Stimulated activated CD4-positive, alpha-beta T cell treated with anti-CD3 and anti-CD28 coated beads, TNF-alpha, amount 100 ng/mL, for 48 hours (primary cell): ENCODE results near the gene IPO4.

ENCODE experiments used
- DNase-seq, 3 donors: peaks; one replicate each; pipeline ENCODE4 v3.0.0-alpha.2; 2020; ENCODE audit warnings: low read depth in 3 of 3

Gene IPO4

DNA sequence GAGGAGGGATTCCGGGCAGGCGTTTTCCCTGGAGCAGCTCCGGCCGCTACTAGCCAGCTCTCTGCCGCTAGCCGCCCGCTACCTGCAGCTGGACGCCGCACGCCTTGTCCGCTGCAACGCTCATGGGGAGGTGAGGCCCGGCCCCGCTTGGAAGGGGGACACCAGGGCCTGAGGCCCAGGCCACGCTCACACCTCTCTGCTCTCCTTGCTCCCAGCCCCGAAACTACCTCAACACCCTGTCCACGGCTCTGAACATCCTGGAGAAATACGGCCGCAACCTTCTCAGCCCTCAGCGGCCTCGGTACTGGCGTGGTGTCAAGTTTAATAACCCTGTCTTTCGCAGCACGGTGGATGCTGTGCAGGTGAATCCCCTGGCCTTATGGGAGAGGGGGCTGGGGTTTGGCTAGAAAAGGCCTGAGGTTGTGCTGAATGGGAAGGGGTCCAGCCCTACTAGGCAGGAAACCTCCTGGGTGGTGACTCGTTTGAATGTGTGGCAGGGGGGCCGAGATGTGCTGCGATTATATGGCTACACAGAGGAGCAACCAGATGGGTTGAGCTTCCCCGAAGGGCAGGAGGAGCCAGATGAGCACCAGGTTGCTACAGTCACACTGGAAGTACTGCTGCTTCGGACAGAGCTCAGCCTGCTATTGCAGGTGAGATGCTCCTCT lies 40.7 kb downstream of the IPO4 start:
- no peak for DNase-seq

DNA sequence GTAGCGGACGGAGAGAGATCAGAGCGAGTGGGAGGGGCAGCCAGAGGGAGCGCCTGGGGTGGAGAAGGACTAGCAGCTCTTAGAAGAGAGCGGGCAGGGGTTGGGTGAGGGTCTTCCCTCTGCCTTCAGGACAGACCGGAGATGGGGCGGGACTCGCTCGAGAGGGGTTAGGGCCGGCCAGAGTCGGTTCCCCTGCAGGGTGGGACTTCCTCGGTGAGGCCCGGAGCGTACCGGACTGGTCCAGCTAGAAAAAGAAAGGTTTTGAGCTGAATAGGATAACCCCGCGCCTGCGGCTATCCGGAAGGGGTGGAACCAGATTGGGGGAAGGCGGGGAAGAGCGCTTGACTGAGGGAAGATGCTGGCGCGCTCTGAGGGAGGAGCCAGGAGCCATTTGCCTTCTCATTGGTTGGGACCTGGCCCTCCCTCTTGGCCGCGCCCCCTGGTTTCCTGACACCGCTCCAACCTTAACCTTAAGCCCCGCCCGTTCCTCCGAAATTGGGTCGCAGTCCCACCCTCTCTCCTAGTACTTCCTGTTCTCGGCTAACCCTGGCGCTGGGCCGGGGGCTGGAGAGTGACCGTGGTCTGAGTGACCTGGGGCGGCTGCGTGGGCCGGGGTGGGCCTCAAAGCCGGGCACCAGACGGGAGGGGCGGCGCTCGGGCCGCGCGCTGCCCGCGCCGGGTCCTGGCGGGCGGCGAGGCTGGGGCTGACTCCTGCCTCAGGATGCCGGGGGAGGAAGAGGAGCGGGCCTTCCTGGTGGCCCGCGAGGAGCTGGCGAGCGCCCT lies 41.4 kb downstream of the IPO4 start, which contains the start of gene RNF31:
Gene RNF31 (plus strand): TSS at position 521 of the 783 bp plus-strand sequence. CDS start 201 bp downstream, at position 722.
- peak; percentile 95 to 99 (median 97) for DNase-seq

DNA sequence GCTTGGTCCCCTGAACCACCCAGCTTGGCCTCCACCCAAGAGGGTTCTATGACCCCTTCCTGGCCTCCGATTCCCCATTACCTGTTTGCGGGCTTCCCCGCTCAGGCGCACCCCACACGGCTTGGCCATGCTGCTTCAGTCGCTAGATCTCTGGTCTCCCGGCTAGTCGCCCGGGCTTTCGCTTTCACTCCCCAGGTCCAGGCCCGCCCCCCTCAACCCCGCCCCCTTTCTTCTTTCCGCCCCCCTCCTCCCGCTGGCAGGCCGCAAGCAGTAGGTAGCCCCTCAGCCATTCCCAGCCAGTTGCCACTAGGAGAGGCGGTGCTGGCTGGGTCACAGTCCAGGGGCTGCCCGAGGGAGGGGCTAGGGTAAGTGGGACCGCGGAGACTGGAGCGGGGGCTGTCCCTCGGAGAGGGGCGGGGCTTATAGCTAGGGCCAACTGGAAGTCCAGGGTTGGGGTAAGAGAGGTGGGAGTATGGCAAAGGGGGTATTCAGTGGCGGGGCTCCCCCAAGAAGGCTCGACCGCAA lies 42.1 kb downstream of the IPO4 start, which contains the start of gene PSME2:
Gene PSME2 (minus strand): TSS at position 158 of the 525 bp plus-strand sequence. CDS start 29 bp downstream, at position 129.
- DNase-seq: peak; percentile 86 to 91 (median 89)

DNA sequence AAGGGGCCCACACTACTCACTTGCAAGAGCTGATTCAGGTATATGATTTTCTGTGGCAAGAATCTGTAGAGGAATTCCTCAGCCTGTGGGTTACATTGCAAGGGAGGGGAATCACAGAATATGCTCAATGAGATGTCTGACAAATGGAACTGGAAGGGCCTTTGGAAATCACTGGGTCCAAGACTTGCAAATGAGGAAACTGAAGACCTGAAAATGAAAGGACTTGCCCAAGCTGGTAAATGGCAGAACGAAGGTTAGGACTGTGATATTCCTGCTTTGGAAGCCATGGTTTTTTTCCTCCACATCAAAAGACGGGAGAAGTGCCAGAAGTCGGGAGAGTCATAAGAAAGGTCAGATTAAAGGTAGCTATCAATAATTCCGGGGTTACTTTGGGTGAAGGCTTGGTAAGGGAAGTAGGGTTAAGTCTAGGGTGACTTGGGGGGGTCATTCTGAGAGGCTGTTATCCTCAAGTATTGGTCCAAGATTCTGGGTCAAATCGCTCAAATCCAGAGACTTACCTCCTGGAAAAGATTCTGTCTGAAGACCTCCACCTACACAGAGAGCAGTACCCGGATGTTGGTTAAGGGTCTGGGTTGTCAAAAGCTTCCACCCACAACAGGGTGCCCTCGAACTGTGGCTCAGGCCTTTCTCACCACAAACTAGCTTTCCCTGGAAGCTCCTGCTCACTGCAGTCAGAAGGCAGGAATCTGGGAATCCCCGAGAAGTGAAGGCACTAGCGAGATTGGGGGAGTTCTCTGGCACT lies 42.7 kb downstream of the IPO4 start:
- no peak for DNase-seq

DNA sequence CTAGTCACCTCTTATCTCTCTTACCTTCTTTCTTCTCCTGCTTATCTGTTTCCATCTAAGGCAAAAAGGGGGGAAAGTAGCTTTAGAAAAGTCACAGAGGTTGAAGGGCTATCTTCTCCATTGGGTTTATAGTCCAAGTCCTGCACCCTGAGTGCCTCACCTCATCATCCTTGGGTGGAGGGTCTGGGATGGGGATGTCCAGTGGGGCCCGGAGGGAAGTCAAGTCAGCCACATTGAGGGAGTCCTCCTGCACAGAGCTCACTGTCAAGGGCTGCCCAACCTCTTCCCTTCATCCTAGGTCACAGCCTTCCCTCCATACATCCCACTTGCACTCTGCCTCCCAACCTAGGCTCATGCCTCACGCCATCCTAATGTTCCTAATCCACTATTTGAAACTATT lies 43.4 kb downstream of the IPO4 start:
- no peak for DNase-seq

DNA sequence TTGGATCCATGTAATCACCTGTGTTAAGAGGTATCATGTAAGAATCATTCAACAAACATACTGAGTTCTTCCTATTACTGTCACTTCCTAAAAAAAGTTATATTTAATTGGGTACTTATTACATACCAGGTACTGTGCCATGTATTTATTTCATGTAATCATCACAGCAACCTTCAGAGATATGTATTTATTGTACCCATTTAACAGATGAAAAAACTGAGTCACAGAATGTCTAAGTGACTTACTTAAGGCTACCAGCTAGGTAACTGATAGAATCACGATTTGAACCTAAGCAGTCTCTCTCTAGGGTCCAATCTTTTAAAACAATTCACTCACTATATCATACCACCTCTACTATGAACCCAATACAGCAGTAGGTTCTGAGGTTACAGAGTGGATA lies 44.2 kb downstream of the IPO4 start:
- no peak for DNase-seq

DNA sequence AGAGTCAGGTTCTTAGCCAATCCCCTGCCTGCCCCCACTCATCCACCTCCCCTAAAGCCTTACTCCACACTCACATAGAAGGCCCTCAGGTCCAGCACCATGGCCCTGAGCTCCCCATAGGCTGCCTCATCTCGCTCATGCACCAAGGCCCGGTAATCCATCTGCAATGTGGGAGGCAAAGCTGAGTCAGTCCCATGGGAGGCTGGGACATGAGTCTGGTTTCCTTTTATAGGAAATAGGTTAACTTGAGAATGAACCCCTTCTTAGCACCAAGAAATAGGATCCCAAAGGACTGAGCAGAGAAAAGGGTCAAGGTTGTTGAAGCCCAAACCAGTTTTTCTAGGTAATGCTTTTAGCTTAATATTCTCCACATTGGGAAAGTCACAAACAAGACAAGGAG lies 45.1 kb downstream of the IPO4 start:
- DNase-seq: no peak

DNA sequence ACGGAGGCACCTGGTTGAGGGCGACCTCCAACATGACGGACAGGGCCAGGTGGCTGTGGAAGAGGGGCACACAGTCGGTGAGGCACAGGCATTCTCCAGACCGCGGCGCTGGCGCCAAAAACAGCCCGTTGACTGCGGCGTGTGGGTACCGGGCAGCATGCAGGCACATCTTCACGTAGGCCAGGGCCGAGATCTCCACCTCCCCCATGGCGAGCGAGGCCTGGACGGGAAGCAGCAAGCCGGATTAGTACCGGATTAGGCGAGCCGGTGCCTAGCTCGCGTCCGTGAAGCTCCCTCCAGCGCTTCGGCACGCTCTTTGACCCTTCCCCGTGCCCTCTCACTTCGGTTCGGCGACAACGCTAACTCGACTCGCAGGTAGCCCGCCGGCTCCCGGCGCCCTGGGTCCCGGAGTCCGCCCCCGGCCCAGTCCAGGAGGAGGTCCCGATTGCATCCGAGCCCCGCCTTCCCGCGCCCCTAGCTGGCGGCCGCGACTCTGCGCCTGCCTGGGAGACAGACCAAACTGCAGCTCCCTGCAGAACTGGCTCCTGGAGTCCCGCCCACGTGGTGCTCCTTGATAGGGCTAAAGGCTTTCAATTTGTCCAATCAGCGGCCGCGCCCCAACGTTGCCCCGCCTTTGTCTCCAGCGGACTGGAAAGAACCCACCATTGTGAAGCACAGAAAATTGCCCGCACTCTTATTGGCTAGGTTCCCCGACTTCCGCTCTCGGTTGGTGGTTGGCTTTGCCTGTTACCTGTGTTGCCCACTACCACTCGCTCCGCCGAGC lies 47.3 kb downstream of the IPO4 start, which contains the start of gene EMC9:
Gene EMC9 (minus strand): TSS at position 495 of the 784 bp plus-strand sequence. CDS start 287 bp downstream, at position 208.
- DNase-seq: peak; percentile 99 to 100 (median 100)

DNA sequence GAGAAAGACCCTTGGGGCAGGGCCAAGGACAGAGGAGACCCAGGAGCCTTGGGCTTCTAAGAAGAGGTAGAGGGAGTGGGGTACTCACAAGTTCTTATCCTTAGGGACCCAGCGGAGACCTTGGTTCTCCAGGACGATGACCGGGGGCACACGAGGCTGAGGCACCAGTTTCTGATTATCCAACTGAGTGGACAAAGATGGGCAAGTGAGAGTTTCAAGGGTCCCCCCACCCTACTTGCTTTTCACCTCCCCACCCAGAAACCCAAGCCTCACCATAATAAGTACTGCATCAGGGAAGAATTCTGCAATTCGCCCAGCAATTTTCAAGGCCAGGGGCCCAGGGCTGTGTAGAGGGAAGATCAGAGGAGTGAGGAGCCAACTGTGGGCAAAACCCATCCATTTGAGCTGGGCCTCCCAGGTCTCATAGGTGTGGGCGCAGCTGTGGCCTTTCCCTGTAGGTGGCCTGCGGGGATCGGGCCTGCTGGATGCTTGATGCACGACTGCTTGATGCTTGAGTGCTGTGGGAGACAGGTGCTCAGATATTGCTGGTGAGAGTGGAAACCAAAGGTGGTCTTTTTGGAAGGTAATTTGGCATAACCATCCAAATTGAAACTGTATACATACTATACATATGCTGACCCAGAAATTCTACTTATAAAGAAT lies 49.2 kb downstream of the IPO4 start:
- peak in 1 of 3 donors; percentile 19 for DNase-seq

DNA sequence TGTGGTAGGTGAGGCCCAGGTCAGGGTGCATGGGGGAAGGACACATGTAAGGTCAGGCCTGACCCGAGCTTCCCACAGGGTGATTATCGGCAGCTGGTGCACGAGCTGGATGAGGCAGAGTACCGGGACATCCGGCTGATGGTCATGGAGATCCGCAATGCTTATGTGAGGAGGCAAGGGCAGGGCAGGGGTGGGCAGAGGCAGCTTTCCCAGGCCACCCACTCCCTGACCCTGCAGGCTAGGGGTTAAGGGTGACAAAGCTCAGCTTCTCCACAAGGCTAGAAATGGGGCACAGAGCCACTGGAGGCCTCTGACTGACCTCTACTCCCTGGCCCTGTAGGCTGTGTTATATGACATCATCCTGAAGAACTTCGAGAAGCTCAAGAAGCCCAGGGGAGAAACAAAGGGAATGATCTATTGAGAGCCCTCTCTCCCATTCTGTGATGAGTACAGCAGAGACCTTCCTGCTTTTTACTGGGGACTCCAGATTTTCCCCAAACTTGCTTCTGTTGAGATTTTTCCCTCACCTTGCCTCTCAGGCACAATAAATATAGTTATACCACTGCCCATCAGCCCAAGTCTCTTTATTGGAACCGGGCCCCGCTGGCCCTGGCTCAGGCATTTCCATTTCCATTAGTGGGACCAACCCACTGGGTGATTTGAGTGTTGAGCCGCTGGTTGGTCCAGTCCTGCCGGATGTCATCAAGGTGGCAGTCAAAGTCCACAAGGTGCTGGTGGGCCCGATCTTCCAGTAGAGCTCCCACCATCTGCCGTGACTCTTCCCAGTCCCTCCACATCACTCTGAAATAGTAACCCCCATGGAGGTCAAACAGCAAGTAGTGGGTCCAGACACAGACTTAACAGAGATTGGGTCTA lies 50.0 kb downstream of the IPO4 start:
- DNase-seq: no peak

DNA sequence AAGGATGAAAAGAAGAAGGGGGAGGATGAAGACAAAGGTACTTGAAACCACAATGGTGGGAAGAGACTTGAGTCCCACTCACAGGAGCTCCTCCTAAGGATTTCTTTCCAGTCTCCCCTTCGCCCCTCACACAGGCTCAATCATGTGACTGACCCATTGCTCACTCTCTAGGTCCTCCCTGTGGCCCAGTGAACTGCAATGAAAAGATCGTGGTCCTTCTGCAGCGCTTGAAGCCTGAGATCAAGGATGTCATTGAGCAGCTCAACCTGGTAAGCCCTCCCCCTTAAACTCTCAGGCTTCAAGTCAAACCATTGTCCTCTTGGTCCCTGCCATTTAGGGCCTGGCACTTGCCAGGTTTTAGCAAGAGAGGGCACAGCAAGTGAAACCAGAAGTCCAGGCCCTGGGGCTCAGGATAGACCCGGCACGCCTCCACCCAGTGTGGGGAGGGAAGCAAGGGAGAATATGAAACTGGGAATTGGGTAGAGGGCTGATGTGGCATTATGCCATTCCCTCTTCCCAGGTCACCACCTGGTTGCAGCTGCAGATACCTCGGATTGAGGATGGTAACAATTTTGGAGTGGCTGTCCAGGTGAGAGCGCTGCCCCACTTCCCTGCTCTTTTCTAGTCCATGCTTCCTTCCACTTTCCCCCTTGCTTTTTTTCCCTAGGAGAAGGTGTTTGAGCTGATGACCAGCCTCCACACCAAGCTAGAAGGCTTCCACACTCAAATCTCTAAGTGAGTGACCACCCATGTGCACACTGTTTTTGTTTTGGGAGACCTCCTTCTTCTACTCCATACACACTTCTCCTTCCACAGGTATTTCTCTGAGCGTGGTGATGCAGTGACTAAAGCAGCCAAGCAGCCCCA lies 50.9 kb downstream of the IPO4 start:
- no peak for DNase-seq

DNA sequence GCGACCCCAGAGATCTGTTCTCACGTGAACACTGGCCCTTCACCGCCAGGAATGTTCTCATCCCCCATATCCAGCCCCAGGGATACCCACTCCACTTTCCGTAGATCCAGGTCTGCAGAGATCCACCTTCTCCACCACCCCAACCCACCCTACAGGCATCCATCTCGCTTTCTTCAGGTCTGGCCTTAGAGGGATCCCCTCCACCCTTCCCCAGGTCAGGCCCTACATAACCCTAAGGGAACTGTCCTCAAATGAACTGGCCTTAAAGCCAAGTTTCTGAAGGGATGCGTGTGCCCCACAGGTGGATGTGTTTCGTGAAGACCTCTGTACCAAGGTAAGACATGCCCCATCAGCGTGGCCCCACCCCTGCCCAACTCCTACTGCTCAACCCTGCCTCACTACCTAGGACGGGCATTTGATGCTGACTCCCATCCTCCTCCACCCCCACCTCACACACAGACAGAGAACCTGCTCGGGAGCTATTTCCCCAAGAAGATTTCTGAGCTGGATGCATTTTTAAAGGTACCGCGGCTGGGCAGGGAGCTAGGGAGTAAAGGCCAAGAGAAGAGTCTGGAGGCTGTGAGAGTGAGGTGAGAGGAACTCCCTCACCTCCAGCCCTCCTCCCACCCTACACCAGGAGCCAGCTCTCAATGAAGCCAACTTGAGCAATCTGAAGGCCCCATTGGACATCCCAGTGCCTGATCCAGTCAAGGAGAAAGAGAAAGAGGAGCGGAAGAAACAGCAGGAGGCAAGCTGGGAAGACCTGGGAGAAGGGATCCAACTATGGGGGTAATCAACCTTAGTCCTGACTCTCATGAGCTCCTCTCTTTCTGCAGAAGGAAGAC lies 51.7 kb downstream of the IPO4 start:
- DNase-seq: no peak

DNA sequence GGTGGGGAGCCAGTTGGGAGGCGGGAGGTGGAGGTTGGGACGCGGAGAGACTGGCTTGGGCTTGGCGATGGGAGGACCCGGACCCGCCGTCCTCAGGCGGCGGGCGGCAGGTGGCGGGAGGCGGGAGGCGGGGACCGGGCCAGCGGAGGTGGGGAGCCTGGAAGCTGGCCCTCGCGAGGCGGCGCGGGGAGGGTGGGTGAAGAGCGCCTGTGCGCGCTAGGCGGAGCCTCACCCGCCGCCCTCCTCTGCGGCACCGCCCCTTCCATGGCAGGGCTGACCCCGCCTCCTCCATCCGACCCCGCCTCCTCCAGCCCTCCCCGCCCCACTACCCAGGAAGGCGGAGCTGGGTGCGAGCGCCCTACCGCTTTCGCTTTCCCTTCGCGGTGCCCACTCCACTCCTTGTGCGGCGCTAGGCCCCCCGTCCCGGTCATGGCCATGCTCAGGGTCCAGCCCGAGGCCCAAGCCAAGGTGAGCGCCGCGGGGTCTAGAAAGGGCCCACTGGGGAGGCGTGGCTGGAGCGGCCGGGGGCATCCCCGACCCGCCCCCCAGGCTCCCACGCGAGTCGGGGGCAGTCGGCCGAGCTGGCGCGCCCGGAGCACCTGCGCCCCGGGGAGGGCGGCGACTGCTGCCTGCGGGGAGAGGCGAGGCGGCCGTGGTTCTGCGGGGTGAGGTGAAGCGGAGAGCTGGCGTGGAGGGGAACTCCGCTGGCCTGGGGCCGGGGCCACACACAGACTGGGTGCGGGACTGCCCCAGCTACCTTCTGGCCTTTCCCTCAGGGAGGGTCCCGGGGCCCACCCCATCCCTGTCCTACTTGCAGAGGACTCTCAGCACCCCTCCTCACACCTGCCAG lies 52.6 kb downstream of the IPO4 start, which contains the start of gene PSME1:
Gene PSME1 (plus strand): TSS at position 361 of the 850 bp plus-strand sequence. CDS start 69 bp downstream, at position 430.
- peak; percentile 89 to 95 (median 89) for DNase-seq

DNA sequence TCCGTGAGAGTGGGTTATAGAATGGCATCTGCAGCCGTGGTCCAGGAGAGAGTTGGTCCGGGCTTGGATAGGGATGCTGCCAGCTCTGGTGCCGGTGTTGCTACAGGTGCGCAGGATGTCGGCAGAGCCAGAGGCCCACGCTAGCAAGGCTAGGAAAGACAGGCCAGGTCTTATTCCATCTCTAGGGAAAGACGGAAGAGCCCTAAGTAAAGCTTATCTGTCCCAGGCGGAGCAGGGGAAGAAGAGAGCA lies 53.1 kb downstream of the IPO4 start:
- no peak for DNase-seq

DNA sequence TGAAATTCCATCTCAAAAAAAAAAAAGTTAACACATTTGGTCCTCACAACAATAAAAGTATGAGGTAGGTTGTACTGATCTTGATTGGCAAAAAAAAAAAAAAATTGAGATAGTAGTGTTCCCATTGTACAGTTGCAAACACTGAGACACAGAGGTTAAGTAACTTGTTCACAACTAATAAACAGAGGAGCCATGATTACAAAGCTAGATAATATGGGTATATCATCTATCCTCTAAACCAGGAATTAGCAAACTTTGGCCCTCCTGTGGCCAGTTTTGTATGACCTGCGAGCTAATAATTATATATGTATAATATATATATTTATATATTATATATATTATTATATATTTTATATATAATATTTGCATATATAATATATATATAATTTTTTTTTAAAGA lies 54.9 kb downstream of the IPO4 start:
- DNase-seq: no peak

DNA sequence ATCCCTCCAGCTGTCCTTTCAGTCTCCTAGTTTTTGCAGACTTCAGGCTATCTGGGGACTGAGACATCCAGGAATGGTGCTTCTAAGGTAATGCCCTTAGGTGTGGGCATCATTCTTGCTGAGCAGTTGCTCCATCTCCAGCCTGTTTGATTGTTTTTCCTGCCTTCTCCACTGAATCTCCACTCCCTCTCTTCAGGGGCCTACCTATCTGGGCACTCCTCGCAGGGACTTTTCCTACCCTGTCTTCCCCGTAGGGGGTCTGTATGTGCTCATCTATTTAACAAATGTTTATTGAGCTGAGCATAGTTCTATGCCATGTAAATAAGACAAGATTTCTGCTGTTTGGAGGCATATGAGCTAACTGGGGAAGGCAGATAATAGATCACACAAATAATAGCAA lies 55.6 kb downstream of the IPO4 start:
- no peak for DNase-seq
